ENCODE measurements around the gene RPTOR.

DNA sequence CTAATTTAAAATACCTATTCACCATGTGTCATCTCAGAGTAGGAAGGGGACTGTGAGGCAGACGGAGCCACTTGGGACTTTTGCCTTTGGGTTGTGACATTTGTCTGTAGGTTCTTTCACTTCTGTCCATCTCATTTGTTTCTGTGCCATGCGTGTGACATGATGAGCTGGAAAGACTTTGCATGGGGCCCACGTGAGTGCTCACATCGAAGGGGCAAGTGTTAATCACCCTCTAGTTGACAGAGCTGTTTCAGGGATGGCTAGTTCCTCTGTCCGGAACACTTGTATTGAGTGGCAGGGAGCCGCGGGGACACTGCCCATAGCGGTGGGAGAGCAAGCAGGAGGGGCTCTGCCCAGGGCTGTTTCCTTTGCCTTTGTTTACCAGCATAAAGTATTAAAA lies 112.0 kb downstream of the RPTOR start:
- TF ChIP-seq CTCF (IDR thresholded peaks at IDR 0.05; ENCODE audit: insufficient read depth, low read length) (no peak), REST (IDR thresholded peaks at IDR 0.05; ENCODE audit: insufficient replicate concordance, low read depth) (no peak)
